ENCODE results near the gene AGBL4.

Gene AGBL4

GRCh38 chr1:48688102-48688760 lies 1335.5 kb downstream of the AGBL4 start:
- peak; percentile 8 for DNase-seq (ENCODE audit: low read depth)
- no peak overlapping the region for H3K4me3 ChIP-seq (replicated peaks; ENCODE audit: low read depth, low read length)
- TF ChIP-seq CTCF (IDR thresholded peaks at IDR 0.05; ENCODE audit: low read length, missing control alignments) = peak; percentile 39

GRCh38 chr1:48687282-48688045 lies 1336.3 kb downstream of the AGBL4 start:
- no peak for DNase-seq (ENCODE audit: low read depth)
- TF ChIP-seq CTCF (IDR thresholded peaks at IDR 0.05; ENCODE audit: low read length, missing control alignments) = no peak
- H3K4me3 ChIP-seq (replicated peaks; ENCODE audit: low read depth, low read length) = no peak overlapping the region

- no peak for DNase-seq (ENCODE audit: low read depth)
- no peak overlapping the region for H3K4me3 ChIP-seq (replicated peaks; ENCODE audit: low read depth, low read length)
- no peak for TF ChIP-seq CTCF (IDR thresholded peaks at IDR 0.05; ENCODE audit: low read length, missing control alignments)
Measured at GRCh38 chr1:48686159-48686558, 1337.6 kb downstream of the AGBL4 start.

GRCh38 chr1:48684381-48684780 lies 1339.4 kb downstream of the AGBL4 start:
- no peak for DNase-seq (ENCODE audit: low read depth)
- no peak overlapping the region for H3K4me3 ChIP-seq (replicated peaks; ENCODE audit: low read depth, low read length)
- no peak for TF ChIP-seq CTCF (IDR thresholded peaks at IDR 0.05; ENCODE audit: low read length, missing control alignments)

- no peak for DNase-seq (ENCODE audit: low read depth)
- no peak for TF ChIP-seq CTCF (IDR thresholded peaks at IDR 0.05; ENCODE audit: low read length, missing control alignments)
- H3K4me3 ChIP-seq (replicated peaks; ENCODE audit: low read depth, low read length) = no peak overlapping the region
Measured at GRCh38 chr1:48683839-48684238, 1339.9 kb downstream of the AGBL4 start.

GRCh38 chr1:48681476-48682305 lies 1342.1 kb downstream of the AGBL4 start:
- H3K4me3 ChIP-seq (replicated peaks; ENCODE audit: low read depth, low read length) = no peak overlapping the region
- TF ChIP-seq CTCF (IDR thresholded peaks at IDR 0.05; ENCODE audit: low read length, missing control alignments) = no peak
- peak; percentile 16 for DNase-seq (ENCODE audit: low read depth)
